KMS-11 (cell line): ENCODE results near the gene MTG1.
"Not testable (repeated sequence)": the region's sequence is repeated elsewhere in the genome, so short reads cannot be mapped to it uniquely, and the experiment has no call there.

Experiments used
- H2AFZ ChIP-seq: fragments of 200-600 bp; sonication (generic); 2 replicates; pipeline ENCODE4 v1.6.1; 2016; ENCODE audit warnings: antibody characterized with exemption, mixed run types, low read depth
- H3K27ac ChIP-seq: fragments of 200-600 bp; sonication (generic); 2 replicates; pipeline ENCODE4 v1.6.1; 2016; ENCODE audit warnings: mild to moderate bottlenecking, mixed run types
- H3K27me3 ChIP-seq: fragments of 200-600 bp; sonication (generic); 2 replicates; pipeline ENCODE4 v1.6.1; 2017; ENCODE audit warnings: mild to moderate bottlenecking, low read depth, mixed run types, moderate library complexity; ENCODE audit not compliant: insufficient read depth
- H3K36me3 ChIP-seq: fragments of 200-600 bp; sonication (generic); 2 replicates; pipeline ENCODE4 v1.6.1; 2017; ENCODE audit warnings: mild to moderate bottlenecking, mixed run types; ENCODE audit not compliant: insufficient read depth
- H3K4me1 ChIP-seq: fragments of 200-600 bp; sonication (generic); 2 replicates; pipeline ENCODE4 v1.6.1; 2016; ENCODE audit warnings: mild to moderate bottlenecking, low read depth, mixed run types; ENCODE audit not compliant: poor library complexity, severe bottlenecking
- H3K4me2 ChIP-seq: fragments of 200-600 bp; sonication (generic); 2 replicates; pipeline ENCODE4 v1.7.0; 2016; ENCODE audit warnings: mild to moderate bottlenecking, mixed run types
- H3K4me3 ChIP-seq: fragments of 200-600 bp; sonication (generic); IDR thresholded peaks from 2 replicates; pipeline ENCODE4 v1.6.1; 2017; ENCODE audit warnings: low read depth, low read length, mixed read lengths; ENCODE audit not compliant: insufficient read depth
- H3K79me2 ChIP-seq: fragments of 200-600 bp; sonication (generic); 2 replicates; pipeline ENCODE4 v1.6.1; 2016; ENCODE audit warnings: low read depth, mixed run types; ENCODE audit not compliant: insufficient read depth
- H3K9ac ChIP-seq: fragments of 200-600 bp; sonication (generic); 2 replicates; pipeline ENCODE4 v1.6.1; 2016; ENCODE audit warnings: mild to moderate bottlenecking, mixed run types
- H4K20me1 ChIP-seq: fragments of 200-600 bp; sonication (generic); 2 replicates; pipeline ENCODE4 v1.6.1; 2016; ENCODE audit warnings: mild to moderate bottlenecking, mixed run types; ENCODE audit not compliant: insufficient read depth
- CTCF ChIP-seq: fragments of 200-600 bp; sonication (generic); conservative IDR thresholded peaks from 2 replicates; pipeline ENCODE4 v1.6.1; 2017; ENCODE audit warnings: low read depth, mild to moderate bottlenecking, antibody characterized with exemption, low read length, moderate library complexity, mixed read lengths

The MTG1 gene

GRCh38 chr10:133422807-133423771 is 29.1 kb downstream of the MTG1 start:
- Histone ChIP-seq H2AFZ (no peak overlapping the region), H3K36me3 (no peaks in the 10 kb centered on the region), H3K4me2 (no peak overlapping the region), H3K4me1 (no peaks in the 10 kb centered on the region), H3K79me2 (no peaks in the 10 kb centered on the region), H4K20me1 (no peaks in the 10 kb centered on the region), H3K4me3 (no peak overlapping the region), H3K9ac (no peak overlapping the region), H3K27ac (no peak overlapping the region), H3K27me3 (no peaks in the 10 kb centered on the region)
- TF ChIP-seq CTCF: no peak

- not testable (repeated sequence) for H3K27me3 ChIP-seq, H2AFZ ChIP-seq, H3K27ac ChIP-seq, H3K4me1 ChIP-seq, H3K36me3 ChIP-seq, H3K9ac ChIP-seq, H3K4me3 ChIP-seq, H3K79me2 ChIP-seq, H3K4me2 ChIP-seq, H4K20me1 ChIP-seq
These were observed 30.1 kb downstream of the MTG1 start for GRCh38 chr10:133424102-133424501.

- not testable (repeated sequence) for H3K4me2 ChIP-seq, H3K27me3 ChIP-seq, H3K4me1 ChIP-seq, H4K20me1 ChIP-seq, H3K4me3 ChIP-seq, H3K9ac ChIP-seq, H3K36me3 ChIP-seq, H2AFZ ChIP-seq, H3K27ac ChIP-seq, H3K79me2 ChIP-seq
These were observed 30.6 kb downstream of the MTG1 start, which contains the start of gene SPRN for GRCh38 chr10:133424601-133425000. SPRN (minus strand) TSS chr10:133424625; CDS start chr10:133423681, 944 bp downstream.

- H2AFZ ChIP-seq, H3K79me2 ChIP-seq, H3K9ac ChIP-seq, H3K4me2 ChIP-seq, H3K36me3 ChIP-seq, H3K4me1 ChIP-seq, H3K4me3 ChIP-seq, H3K27me3 ChIP-seq, H4K20me1 ChIP-seq, H3K27ac ChIP-seq: not testable (repeated sequence)
These were observed 35.6 kb downstream of the MTG1 start for GRCh38 chr10:133429571-133429970.

- not testable (repeated sequence) for H4K20me1 ChIP-seq, H3K27ac ChIP-seq, H3K27me3 ChIP-seq, H3K4me2 ChIP-seq, H3K36me3 ChIP-seq, H2AFZ ChIP-seq, H3K79me2 ChIP-seq, H3K4me1 ChIP-seq, H3K4me3 ChIP-seq, H3K9ac ChIP-seq
These were observed 38.1 kb downstream of the MTG1 start for GRCh38 chr10:133431888-133432613.

- H4K20me1 ChIP-seq, H3K27ac ChIP-seq, H3K79me2 ChIP-seq, H3K4me3 ChIP-seq, H3K4me2 ChIP-seq, H2AFZ ChIP-seq, H3K4me1 ChIP-seq, H3K9ac ChIP-seq, H3K27me3 ChIP-seq, H3K36me3 ChIP-seq: not testable (repeated sequence)
These were observed 38.8 kb downstream of the MTG1 start for GRCh38 chr10:133432789-133433188.
